HL-60/S4 (cell line): ENCODE measurements around the gene RASA3.
"Not testable (repeated sequence)": the region's sequence is repeated elsewhere in the genome, so short reads cannot be mapped to it uniquely, and the experiment has no call there.

ENCODE experiments used
- in situ Hi-C: fragments of 300-500 bp; cut with MboI; formaldehyde crosslinking; loops from 2 replicates; pipeline ENCODE4 v1.14.3; 2022; ENCODE audit warnings: low sequenced_read_pairs

Gene RASA3

GRCh38 chr13:114132419-114133121, at the start of gene RASA3:
Gene RASA3 (minus strand): TSS chr13:114132623. CDS start chr13:114132489, 134 bp downstream.
- in situ Hi-C loops, result no loop called here

GRCh38 chr13:114179087-114179658, 46.8 kb upstream of the RASA3 start, which contains the start of gene CFAP97D2:
Gene CFAP97D2 (plus strand): TSS chr13:114179257. CDS start chr13:114179331, 74 bp downstream.
- in situ Hi-C loops, result no loop called here

GRCh38 chr13:114177245-114178010, 45.0 kb upstream of the RASA3 start:
- in situ Hi-C loops, result no loop called here

- in situ Hi-C loops, result not testable (repeated sequence)
Measured at GRCh38 chr13:114176359-114176902, 44.0 kb upstream of the RASA3 start.

GRCh38 chr13:114174529-114174961, 42.1 kb upstream of the RASA3 start:
- in situ Hi-C loops, result no loop called here

GRCh38 chr13:114173745-114174144, 41.3 kb upstream of the RASA3 start:
- in situ Hi-C loops, result no loop called here

- in situ Hi-C loops, result no loop called here
Measured at GRCh38 chr13:114173272-114173671, 40.8 kb upstream of the RASA3 start.

- in situ Hi-C loops, result no loop called here
Measured at GRCh38 chr13:114167885-114168284, 35.5 kb upstream of the RASA3 start.

- in situ Hi-C loops, result no loop called here
Measured at GRCh38 chr13:114167426-114167825, 35.0 kb upstream of the RASA3 start.

GRCh38 chr13:114166381-114167131, 34.1 kb upstream of the RASA3 start:
- in situ Hi-C loops, result no loop called here

GRCh38 chr13:114164681-114165429, 32.4 kb upstream of the RASA3 start:
- in situ Hi-C loops, result no loop called here

GRCh38 chr13:114164053-114164452, 31.6 kb upstream of the RASA3 start:
- in situ Hi-C loops, result no loop called here

GRCh38 chr13:114162533-114162922, 30.1 kb upstream of the RASA3 start:
- in situ Hi-C loops, result no loop called here

GRCh38 chr13:114161644-114162532, 29.5 kb upstream of the RASA3 start:
- in situ Hi-C loops, result no loop called here

- in situ Hi-C loops, result no loop called here
Measured at GRCh38 chr13:114161028-114161556, 28.7 kb upstream of the RASA3 start.

- in situ Hi-C loops, result not testable (repeated sequence)
Measured at GRCh38 chr13:114158869-114159666, 26.6 kb upstream of the RASA3 start.

GRCh38 chr13:114157869-114158495, 25.6 kb upstream of the RASA3 start:
- in situ Hi-C loops, result no loop called here
